Ovary (tissue), 9 donors: ENCODE data around the gene MUC6. TPM values are rescaled to one million over a fixed set of nuclear protein-coding genes. Genes with fewer than 3 reads are reported as not detected.

Experiments
- DNase-seq, 5 donors: peaks; one replicate each; pipeline ENCODE4 v3.0.0-alpha.2; 2019 to 2020
- H3K27ac ChIP-seq, 2 donors: fragments of 200-600 bp; one replicate each; pipeline versions ENCODE4 v1.5.1 to v1.8.0; 2019 to 2022
- H3K27me3 ChIP-seq: fragments of 200-600 bp; one replicate; pipeline ENCODE4 v1.8.0; 2022
- H3K36me3 ChIP-seq: fragments of 200-600 bp; sonication (generic); one replicate; pipeline ENCODE4 v1.5.1; 2019
- H3K4me1 ChIP-seq: one replicate; pipeline ENCODE4 v1.8.1; 2013; ENCODE audit warnings: mild to moderate bottlenecking, moderate library complexity; ENCODE audit not compliant: insufficient read depth
- H3K4me3 ChIP-seq: fragments of 200-600 bp; sonication (generic); one replicate; pipeline ENCODE4 v1.5.1; 2017
- H3K9me3 ChIP-seq, 2 donors: fragments of 200-600 bp in 1 of 2; sonication (generic) in 1 of 2; one replicate each; pipeline versions ENCODE4 v1.5.1 to v1.8.1; 2013 to 2019; ENCODE audit warnings: mild to moderate bottlenecking in 1 of 2, moderate library complexity in 1 of 2
- CTCF ChIP-seq, 3 donors: fragments of 450-650 bp in 2 of 3; fragments of 200-600 bp in 1 of 3; IDR thresholded peaks; one replicate each; pipeline versions ENCODE4 v1.5.1 to v1.8.0; 2016 to 2022; ENCODE audit warnings: antibody characterized with exemption in 3 of 3, mild to moderate bottlenecking in 1 of 3
- EP300 ChIP-seq: sonication (generic); formaldehyde crosslinking; IDR thresholded peaks from one replicate; pipeline ENCODE4 v1.6.1; 2017; ENCODE audit warnings: antibody characterized with exemption
- POLR2A ChIP-seq: fragments of 450-650 bp; IDR thresholded peaks from one replicate; pipeline ENCODE4 v1.6.1; 2017; ENCODE audit warnings: antibody characterized with exemption, mild to moderate bottlenecking, moderate library complexity
- WGBS, 3 donors: extraction: QIAGEN DNeasy Blood & Tissue Kit in 1 of 3; methylation state at CpG; one replicate each; pipeline versions ENCODE4 v1.1.5 to v1.1.7; 2013 to 2017; 5-methylcytosine and 5-hydroxymethylcytosine counted together
- intact Hi-C, 4 donors: fragments of 100-400 bp; cut with DNase I; formaldehyde crosslinking; loops; one replicate each; pipeline versions ENCODE4 v1.11.0 to v1.15.1; 2022 to 2023
- polyA plus RNA-seq, 2 donors: library from polyadenylated mRNA; stranded (reverse); fragments of 200-250 nt in 1 of 2; fragments of 350-450 nt in 1 of 2; fragmentation: Illumina TruSeq in 1 of 2; extraction: RNeasy Lipid Tissue Mini Kit (QIAGEN cat#74804) in 1 of 2; gene quantifications; one replicate each; pipeline ENCODE4 v1.2.3, GENCODE V29; 2013 to 2014
- total RNA-seq, 7 donors: library from RNA; depleted of rRNA in 2 of 7; stranded (reverse); fragments of >200 nt in 2 of 7; fragmentation: NEBNext Ultra II Directional in 3 of 7; extraction: Animal tissue kit (Norgen Biotek cat#: 25700) in 3 of 7; gene quantifications; one replicate each; pipeline versions ENCODE4 v1.1.0 to v1.2.4, GENCODE V29; 2016 to 2023
- donor health status: DM: no; HTN: no; CAD: no; lungs with moderate emphysema.
- donor health status: DM: no; HTN: no; CAD: no.
- donor health status: Bipolar disorder and iron deficiency.
- donor health status: DM: yes; HTN: yes; CAD: no.
- donor health status: DM: no; HTN: no; CAD: no.
- donor health status: DM: yes; HTN: yes; CAD: no.

The MUC6 gene
- total and polyA plus RNA-seq, 9 donors: 0.02 to 7.2 (median 0.31) TPM; not detected in 1

- H3K27ac ChIP-seq: no peak overlapping the region
- H3K9me3 ChIP-seq: no peaks in the 10 kb centered on the region
- no peak overlapping the region for H3K4me3 ChIP-seq
- peak in 3 of 5 donors; percentile 5 to 18 (median 7) for DNase-seq
- H3K4me1 ChIP-seq: peaks cover 2% of the 10 kb centered on the region
- H3K36me3 ChIP-seq: no peaks in the 10 kb centered on the region
- 84 to 85% (median 84%) methylated on average over 25 to 26 of the region's 26 CpGs for WGBS, 3 donors
- intact Hi-C loops: no loop called here
- no peaks in the 10 kb centered on the region for H3K27me3 ChIP-seq
- TF ChIP-seq CTCF (IDR thresholded peaks at IDR 0.05) (no peak), POLR2A (no peak)
Measured at GRCh38 chr11:1042626-1043562, 6.4 kb upstream of the MUC6 start.

GRCh38 chr11:1041936-1042608 is 5.6 kb upstream of the MUC6 start:
- 23 to 30% (median 24%) methylated on average over 15 to 18 of the region's 18 CpGs for WGBS, 3 donors
- no peaks in the 10 kb centered on the region for H3K27me3 ChIP-seq
- intact Hi-C loops: no loop called here

GRCh38 chr11:1041471-1041870 is 5.0 kb upstream of the MUC6 start:
- DNase-seq: no peak
- WGBS, 3 donors: 40 to 60% (median 40%) methylated on average over 9 of the region's 9 CpGs
- no peak overlapping the region for H3K4me3 ChIP-seq
- TF ChIP-seq CTCF (IDR thresholded peaks at IDR 0.05) (no peak), POLR2A (no peak), EP300 (no peak)
- no peak overlapping the region for H3K27ac ChIP-seq
- H3K9me3 ChIP-seq: no peaks in the 10 kb centered on the region
- H3K4me1 ChIP-seq: peaks cover 2% of the 10 kb centered on the region
- intact Hi-C loops: no loop called here
- H3K27me3 ChIP-seq: no peaks in the 10 kb centered on the region
- H3K36me3 ChIP-seq: no peaks in the 10 kb centered on the region

More at GRCh38 chr11:1041936-1042608, 5.6 kb upstream of the MUC6 start:
- TF ChIP-seq EP300 (no peak), CTCF (IDR thresholded peaks at IDR 0.05) (no peak), POLR2A (no peak)
- H3K4me1 ChIP-seq: peaks cover 2% of the 10 kb centered on the region
- H3K4me3 ChIP-seq: no peak overlapping the region
- DNase-seq: peak in 2 of 5 donors; percentile 9 to 14
- H3K36me3 ChIP-seq: no peaks in the 10 kb centered on the region
- no peak overlapping the region for H3K27ac ChIP-seq
- H3K9me3 ChIP-seq: no peaks in the 10 kb centered on the region

GRCh38 chr11:1041149-1041467 is 4.6 kb upstream of the MUC6 start:
- 40 to 49% (median 43%) methylated on average over 8 of the region's 8 CpGs for WGBS, 3 donors
- H3K4me3 ChIP-seq: no peak overlapping the region
- TF ChIP-seq CTCF (IDR thresholded peaks at IDR 0.05): no peak
- TF ChIP-seq EP300: no peak
- no peak for TF ChIP-seq POLR2A
- no peak overlapping the region for H3K27ac ChIP-seq
- H3K9me3 ChIP-seq: no peaks in the 10 kb centered on the region
- no peaks in the 10 kb centered on the region for H3K36me3 ChIP-seq
- H3K4me1 ChIP-seq: peaks cover 2% of the 10 kb centered on the region
- H3K27me3 ChIP-seq: no peaks in the 10 kb centered on the region
- no peak for DNase-seq
- intact Hi-C loops: no loop called here
